A549 (cell line): ENCODE data around the gene WHRN. TPM values are rescaled to one million over a fixed set of nuclear protein-coding genes. Genes with fewer than 3 reads are reported as not detected.

Experiments used
- ATAC-seq, 2 experiments: fragments of 200-7000 bp in 1 of 2; fragments of >200 bp in 1 of 2; cut with Nextera tagmentation in 1 of 2; cut with Tn5 transposase in 1 of 2; 3 replicates each; pipeline versions ENCODE4 v1.8.0 to v1.9.1; 2018 to 2020; ENCODE audit warnings: mild to moderate bottlenecking in 1 of 2, moderate library complexity in 1 of 2
- CTCF ChIA-PET: fragments of 300-600 bp; sonication (Branson Sonifier 250); formaldehyde crosslinking; extraction: SDS; loops from one replicate; lab custom pipeline; 2021; ENCODE audit warnings: antibody characterized with exemption, inconsistent platforms; lab: Yijun Ruan, JAX
- POLR2A ChIA-PET: fragments of 350-600 bp; formaldehyde crosslinking; extraction: SDS; loops from one replicate; lab custom pipeline; 2021; ENCODE audit warnings: antibody characterized with exemption, inconsistent platforms; lab: Yijun Ruan, JAX
- DNase-seq, 2 experiments: peaks; one replicate each; pipeline versions ENCODE4 v3.0.0 to v3.0.0-alpha.2; 2011 to 2016; ENCODE audit warnings: low read depth in 1 of 2, low spot score in 1 of 2
- FAIRE-seq: peaks from 2 replicates; lab custom pipeline; 2011; peaks lifted over from hg19 to GRCh38; lab: Jason Lieb, UNC
- H3K27ac ChIP-seq, 2 experiments: fragments of >200 bp; sonication (Bioruptor Twin); formaldehyde crosslinking; 3 replicates each; pipeline ENCODE4 v1.5.1; 2016 to 2017
- H3K4me1 ChIP-seq: fragments of >200 bp; sonication (Bioruptor Twin); formaldehyde crosslinking; 3 replicates; pipeline ENCODE4 v1.6.1; 2016
- H3K4me2 ChIP-seq: fragments of >200 bp; sonication (Bioruptor Twin); formaldehyde crosslinking; 3 replicates; pipeline ENCODE4 v1.6.1; 2016
- H3K4me3 ChIP-seq: fragments of >200 bp; sonication (Bioruptor Twin); formaldehyde crosslinking; 3 replicates; pipeline ENCODE4 v1.5.1; 2016
- H3K9me3 ChIP-seq: fragments of >200 bp; sonication (Bioruptor Twin); formaldehyde crosslinking; 3 replicates; pipeline ENCODE4 v1.6.1; 2016
- BHLHE40 ChIP-seq: IDR thresholded peaks from 2 replicates; pipeline ENCODE4 v1.6.1; 2012; ENCODE audit warnings: low read depth, low read length, inconsistent platforms
- CHD4 ChIP-seq: fragments of 200-600 bp; sonication (generic); IDR thresholded peaks from 2 replicates; pipeline ENCODE4 v1.6.1; 2016; ENCODE audit warnings: antibody characterized with exemption, mild to moderate bottlenecking, borderline replicate concordance
- FOSL2 ChIP-seq, 2 experiments: fragments of 450-650 bp in 1 of 2; fragments of >200 bp in 1 of 2; sonication (Bioruptor Twin) in 1 of 2; formaldehyde crosslinking; IDR thresholded peaks; 2 replicates each; pipeline versions ENCODE4 v1.5.0 to v1.6.1; 2016 to 2020; ENCODE audit warnings: mild to moderate bottlenecking in 1 of 2, moderate library complexity in 1 of 2
- HOXA7 ChIP-seq: fragments of 250-450 bp; sonication (Bioruptor Pico); IDR thresholded peaks from 2 replicates; pipeline ENCODE4 v1.5.0; 2020; ENCODE audit warnings: mild to moderate bottlenecking, moderate library complexity
- HOXB13 ChIP-seq: fragments of 250-450 bp; sonication (Bioruptor Pico); IDR thresholded peaks from 2 replicates; pipeline ENCODE4 v1.5.0; 2020; ENCODE audit warnings: low read depth, mild to moderate bottlenecking, moderate library complexity
- HOXB5 ChIP-seq: fragments of 250-450 bp; sonication (Bioruptor Pico); IDR thresholded peaks from 2 replicates; pipeline ENCODE4 v1.5.0; 2020; ENCODE audit warnings: mild to moderate bottlenecking, moderate library complexity
- JUN ChIP-seq, 2 experiments: fragments of >200 bp; sonication (Bioruptor Twin); formaldehyde crosslinking; IDR thresholded peaks; 2 replicates in 1 of 2; 3 replicates in 1 of 2; pipeline ENCODE4 v1.6.1; 2016 to 2017
- JUNB ChIP-seq: fragments of >200 bp; sonication (Bioruptor Twin); formaldehyde crosslinking; IDR thresholded peaks from 2 replicates; pipeline ENCODE4 v1.6.1; 2016
- KDM5A ChIP-seq: fragments of 200-600 bp; sonication (generic); IDR thresholded peaks from 2 replicates; pipeline ENCODE4 v1.6.1; 2016; ENCODE audit warnings: antibody characterized with exemption, mild to moderate bottlenecking
- MAZ ChIP-seq: fragments of 150-350 bp; IDR thresholded peaks from 2 replicates; pipeline ENCODE4 v1.6.1; 2014; ENCODE audit warnings: antibody characterized with exemption, low read depth, low read length, borderline replicate concordance
- MYC ChIP-seq: IDR thresholded peaks from 2 replicates; pipeline ENCODE4 v1.6.1; 2012; ENCODE audit warnings: mild to moderate bottlenecking, inconsistent platforms, low read length, improper control_type of control experiment, borderline replicate concordance
- NPAS2 ChIP-seq: fragments of 250-450 bp; sonication (Bioruptor Pico); IDR thresholded peaks from 2 replicates; pipeline ENCODE4 v1.8.0; 2022; ENCODE audit warnings: mild to moderate bottlenecking, moderate library complexity, borderline replicate concordance
- NR3C1 ChIP-seq: fragments of >200 bp; sonication (Bioruptor Twin); formaldehyde crosslinking; IDR thresholded peaks from 3 replicates; pipeline ENCODE4 v1.6.1; 2017
- PHF8 ChIP-seq: fragments of 200-600 bp; sonication (generic); IDR thresholded peaks from 2 replicates; pipeline ENCODE4 v1.6.1; 2016; ENCODE audit warnings: low read depth, mild to moderate bottlenecking, antibody characterized with exemption, moderate library complexity, borderline replicate concordance
- RAD21 ChIP-seq, 2 experiments: fragments of >200 bp in 1 of 2; sonication (Bioruptor Twin) in 1 of 2; formaldehyde crosslinking in 1 of 2; IDR thresholded peaks in 1 of 2; conservative IDR thresholded peaks in 1 of 2; 2 replicates in 1 of 2; 3 replicates in 1 of 2; pipeline ENCODE4 v1.6.1; 2012 to 2018; ENCODE audit warnings: inconsistent platforms in 1 of 2
- RFX5 ChIP-seq: fragments of 450-650 bp; IDR thresholded peaks from 2 replicates; pipeline ENCODE4 v1.7.1; 2014; ENCODE audit warnings: antibody characterized with exemption, mild to moderate bottlenecking, moderate library complexity
- TP53 ChIP-seq: fragments of 250-450 bp; sonication (Bioruptor Pico); IDR thresholded peaks from 2 replicates; pipeline ENCODE4 v1.5.0; 2021; ENCODE audit warnings: mild to moderate bottlenecking, moderate library complexity
- ZC3H11A ChIP-seq: fragments of 450-650 bp; IDR thresholded peaks from 2 replicates; pipeline ENCODE4 v1.6.1; 2014; ENCODE audit warnings: antibody characterized with exemption, mild to moderate bottlenecking
- ZSCAN20 ChIP-seq: fragments of 250-450 bp; sonication (Bioruptor Pico); IDR thresholded peaks from 2 replicates; pipeline ENCODE4 v1.8.0; 2022; ENCODE audit warnings: mild to moderate bottlenecking, moderate library complexity
- WGBS: methylation state at CpG from one replicate; pipeline ENCODE4 v1.1.6; 2017; ENCODE audit errors: missing lambda C conversion rate; 5-methylcytosine and 5-hydroxymethylcytosine counted together
- polyA plus RNA-seq, 4 experiments: library from polyadenylated mRNA; depleted of rRNA in 3 of 4; stranded (reverse); fragments of >200 nt; fragmentation: RNase III in 1 of 4; extraction: RNeasy Plus Mini Kit Qiagen cat#74134 plus additional on column Dnase treatment in 1 of 4; gene quantifications; 2 replicates in 3 of 4; 3 replicates in 1 of 4; pipeline ENCODE4 v1.2.3, GENCODE V29; 2011 to 2017
- TF ChIP-seq, protein P1 (sequence below): fragments of >200 bp; sonication (Bioruptor Twin); formaldehyde crosslinking; IDR thresholded peaks from 3 replicates; pipeline ENCODE4 v1.6.1; 2016
- TF ChIP-seq, protein P2 (sequence below): fragments of 250-450 bp; sonication (Bioruptor Pico); IDR thresholded peaks from 2 replicates; pipeline ENCODE4 v1.5.0; 2021; ENCODE audit warnings: mild to moderate bottlenecking, moderate library complexity, borderline replicate concordance

The WHRN gene
- polyA plus RNA-seq, 2 of the 4 experiments (the other 2 are of a cell fraction) = 1.2 to 3.2 TPM

DNA sequence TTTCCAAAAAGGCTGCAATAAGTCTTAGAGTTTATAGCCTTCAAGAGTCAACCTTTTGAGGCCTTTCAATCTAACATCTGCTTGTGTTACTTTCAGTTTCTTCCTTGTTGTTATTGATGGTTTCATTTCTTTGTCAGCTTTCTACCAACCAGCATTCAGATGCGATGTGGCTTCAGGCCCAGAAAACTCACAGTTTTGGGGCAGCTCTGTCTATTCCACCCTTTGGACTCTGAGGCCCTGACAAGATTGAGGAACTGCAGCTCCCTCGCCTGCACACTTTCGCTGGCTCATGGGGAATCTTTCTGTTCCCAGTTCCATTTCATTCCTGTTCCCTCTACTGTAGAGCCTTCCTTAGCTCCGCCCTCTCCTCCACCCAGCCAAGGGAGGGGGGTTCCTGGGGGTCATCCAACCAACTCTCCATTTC lies 13.3 kb upstream of the WHRN start:
- no peak overlapping the region for H3K4me2 ChIP-seq
- 0 out of 3 replicates have a peak, but pooled peaks cover 4% of the 10 kb centered on the region for H3K4me1 ChIP-seq
- H3K27ac ChIP-seq = no peak overlapping the region
- no peaks in the 10 kb centered on the region for H3K9me3 ChIP-seq
- H3K4me3 ChIP-seq = no peak overlapping the region
- no peak for ATAC-seq
- DNase-seq = no peak
- ChIA-PET CTCF (interaction anchor here (0.8 to 2.9 kb wide), 5 partner anchors 10 to 83 kb away, joined by 3 to 25 read pairs (median 8); partner anchors contain the start of genes ATP6V1G1 and WHRN), POLR2A (interaction anchor here (2.7 kb wide), 1 partner anchor 69 kb away, joined by 13 read pairs; the partner anchor contains the start of gene ATP6V1G1)
- 65% methylated on average over 4 of the region's 4 CpGs for WGBS
- TF ChIP-seq PHF8 (no peak), ZC3H11A (no peak), JUNB (no peak), TP53 (CRISPR knock-in tag) (no peak), HOXB5 (CRISPR knock-in tag) (no peak), RAD21 (conservative IDR thresholded peaks at IDR 0.05 in 1 of 2, IDR thresholded peaks at IDR 0.05 in 1 of 2) (no peak), HOXA7 (no peak), MAZ (no peak), NPAS2 (CRISPR knock-in tag) (no peak), ZSCAN20 (CRISPR knock-in tag) (no peak), BHLHE40 (no peak), HOXB13 (CRISPR knock-in tag) (no peak), FOSL2 (IDR thresholded peaks at IDR 0.05) (no peak), FOSL2 (CRISPR knock-in tag; IDR thresholded peaks at IDR 0.05) (no peak), CHD4 (no peak), MYC (no peak), RFX5 (no peak), NR3C1 (no peak)
- TF ChIP-seq, protein P1, sequence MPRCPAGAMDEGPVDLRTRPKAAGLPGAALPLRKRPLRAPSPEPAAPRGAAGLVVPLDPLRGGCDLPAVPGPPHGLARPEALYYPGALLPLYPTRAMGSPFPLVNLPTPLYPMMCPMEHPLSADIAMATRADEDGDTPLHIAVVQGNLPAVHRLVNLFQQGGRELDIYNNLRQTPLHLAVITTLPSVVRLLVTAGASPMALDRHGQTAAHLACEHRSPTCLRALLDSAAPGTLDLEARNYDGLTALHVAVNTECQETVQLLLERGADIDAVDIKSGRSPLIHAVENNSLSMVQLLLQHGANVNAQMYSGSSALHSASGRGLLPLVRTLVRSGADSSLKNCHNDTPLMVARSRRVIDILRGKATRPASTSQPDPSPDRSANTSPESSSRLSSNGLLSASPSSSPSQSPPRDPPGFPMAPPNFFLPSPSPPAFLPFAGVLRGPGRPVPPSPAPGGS = no peak
- TF ChIP-seq, all 56 proteins: peak for 0
- FAIRE-seq = no peak

DNA sequence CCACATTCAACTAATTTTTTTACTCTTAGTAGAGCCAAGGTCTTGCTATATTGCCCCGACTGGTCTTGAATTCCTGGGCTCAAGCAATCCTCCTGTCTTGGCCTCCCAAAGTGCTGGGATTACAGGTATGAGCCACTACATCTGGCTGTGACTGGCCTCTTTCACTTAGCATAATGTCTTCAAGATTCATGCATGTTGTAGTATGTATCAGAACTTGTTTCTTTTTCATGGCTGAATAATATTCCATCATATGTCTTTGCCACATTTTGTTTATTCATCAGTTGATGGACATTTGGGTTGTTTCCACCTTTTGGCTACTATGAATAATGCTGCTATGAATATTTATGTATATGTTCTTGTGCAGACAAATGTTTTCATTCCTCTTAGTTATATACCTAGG lies 12.8 kb upstream of the WHRN start:
- WGBS = 92% methylated on average over 1 of the region's 1 CpG
- ATAC-seq (no peak), DNase-seq (no peak), FAIRE-seq (no peak)
- H3K4me1 ChIP-seq = 0 out of 3 replicates have a peak, but pooled peaks cover 4% of the 10 kb centered on the region
- no peaks in the 10 kb centered on the region for H3K9me3 ChIP-seq
- POLR2A ChIA-PET = interaction anchor here (2.7 kb wide), 1 partner anchor 69 kb away, joined by 13 read pairs; the partner anchor contains the start of gene ATP6V1G1
- TF ChIP-seq JUN (IDR thresholded peaks at IDR 0.05) (no peak), HOXA7 (no peak), KDM5A (no peak), NPAS2 (CRISPR knock-in tag) (no peak)
- TF ChIP-seq, protein P2, sequence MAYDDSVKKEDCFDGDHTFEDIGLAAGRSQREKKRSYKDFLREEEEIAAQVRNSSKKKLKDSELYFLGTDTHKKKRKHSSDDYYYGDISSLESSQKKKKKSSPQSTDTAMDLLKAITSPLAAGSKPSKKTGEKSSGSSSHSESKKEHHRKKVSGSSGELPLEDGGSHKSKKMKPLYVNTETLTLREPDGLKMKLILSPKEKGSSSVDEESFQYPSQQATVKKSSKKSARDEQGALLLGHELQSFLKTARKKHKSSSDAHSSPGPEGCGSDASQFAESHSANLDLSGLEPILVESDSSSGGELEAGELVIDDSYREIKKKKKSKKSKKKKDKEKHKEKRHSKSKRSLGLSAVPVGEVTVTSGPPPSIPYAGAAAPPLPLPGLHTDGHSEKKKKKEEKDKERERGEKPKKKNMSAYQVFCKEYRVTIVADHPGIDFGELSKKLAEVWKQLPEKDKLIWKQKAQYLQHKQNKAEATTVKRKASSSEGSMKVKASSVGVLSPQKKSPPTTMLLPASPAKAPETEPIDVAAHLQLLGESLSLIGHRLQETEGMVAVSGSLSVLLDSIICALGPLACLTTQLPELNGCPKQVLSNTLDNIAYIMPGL (CRISPR knock-in tag) = no peak
- TF ChIP-seq, all 56 proteins: peak for 0
- CTCF ChIA-PET = interaction anchor here (1.6 to 2.9 kb wide), 4 partner anchors 10 to 82 kb away, joined by 3 to 25 read pairs (median 8); partner anchors contain the start of gene WHRN
- Histone ChIP-seq H3K4me3 (no peak overlapping the region), H3K4me2 (no peak overlapping the region), H3K27ac (no peak overlapping the region)
